HepG2 (cell line): ENCODE data around the gene ZSCAN1. TPM values are rescaled to one million over a fixed set of nuclear protein-coding genes. Genes with fewer than 3 reads are reported as not detected.
A peak's percentile ranks its signal among the peaks of the same experiment; 100 is the strongest.

ENCODE experiments used
- ATAC-seq: fragments of 200-7000 bp; cut with Tn5 transposase; 3 replicates; pipeline ENCODE4 v1.9.1; 2020; ENCODE audit warnings: mild to moderate bottlenecking, moderate library complexity
- BruUV-seq: library from RNA; stranded (reverse); fragments of 400-500 nt; replicated peaks from 2 replicates; lab custom pipeline; 2021; lab: Mats Ljungman, UMichigan
- CTCF ChIA-PET: fragments of 300-600 bp; formaldehyde crosslinking; extraction: SDS; loops from one replicate; lab custom pipeline; 2021; ENCODE audit warnings: low total read pairs, inconsistent platforms, low intra/inter-chr PET ratio; lab: Yijun Ruan, JAX
- POLR2A ChIA-PET: fragments of 350-600 bp; sonication (Branson Sonifier 250); formaldehyde crosslinking; loops from one replicate; lab custom pipeline; 2020; ENCODE audit warnings: antibody characterized with exemption, inconsistent platforms; lab: Yijun Ruan, JAX
- DNase-seq: peaks from one replicate; pipeline ENCODE4 v3.0.0-alpha.2; 2015; ENCODE audit warnings: low spot score
- FAIRE-seq: peaks from 3 replicates; lab custom pipeline; 2011; peaks lifted over from hg19 to GRCh38; lab: Jason Lieb, UNC
- H2AFZ ChIP-seq: one replicate; pipeline ENCODE4 v1.6.1; 2011; ENCODE audit warnings: low read length, inconsistent platforms
- H3K27ac ChIP-seq: fragments of 300-600 bp; 3 replicates; pipeline ENCODE4 v1.8.0; 2011; ENCODE audit warnings: mixed run types, mild to moderate bottlenecking, mixed read lengths, low read length, inconsistent platforms; ENCODE audit not compliant: insufficient read depth; ENCODE audit errors: extremely low read length
- H3K27me3 ChIP-seq, 2 experiments: fragments of 200-600 bp in 1 of 2; 2 replicates in 1 of 2; 3 replicates in 1 of 2; pipeline versions ENCODE4 v1.6.0 to v1.8.0; 2011; ENCODE audit warnings: low read length in 2 of 2, mild to moderate bottlenecking in 2 of 2, moderate library complexity in 2 of 2, inconsistent platforms in 1 of 2; ENCODE audit not compliant: insufficient read depth in 2 of 2, control insufficient read depth in 1 of 2
- H3K36me3 ChIP-seq, 2 experiments: fragments of 200-600 bp in 1 of 2; replicated peaks in 1 of 2; 2 replicates in 1 of 2; 3 replicates in 1 of 2; pipeline versions ENCODE4 v1.5.1 to v1.8.0; 2011; ENCODE audit warnings: low read length in 2 of 2, inconsistent platforms in 1 of 2; ENCODE audit not compliant: insufficient read depth in 2 of 2, control insufficient read depth in 1 of 2
- H3K4me1 ChIP-seq: 2 replicates; pipeline ENCODE4 v1.5.1; 2012; ENCODE audit warnings: low read length, inconsistent platforms; ENCODE audit not compliant: insufficient read depth
- H3K4me2 ChIP-seq: 2 replicates; pipeline ENCODE4 v1.6.0; 2011; ENCODE audit warnings: low read depth, low read length, inconsistent platforms
- H3K4me3 ChIP-seq, 3 experiments: fragments of 200-600 bp in 1 of 3; sonication (generic), shearing (Covaris generic) in 1 of 3; replicated peaks in 1 of 3; 2 replicates each; pipeline ENCODE4 v1.5.1; 2011 to 2016; ENCODE audit warnings: low read length in 3 of 3, inconsistent platforms in 2 of 3, low read depth in 2 of 3, mild to moderate bottlenecking in 2 of 3, control low read depth in 1 of 3, mixed read lengths in 1 of 3; ENCODE audit not compliant: insufficient read depth in 1 of 3
- H3K79me2 ChIP-seq: one replicate; pipeline ENCODE4 v1.6.1; 2011; ENCODE audit warnings: low read length, inconsistent platforms; ENCODE audit not compliant: insufficient read depth
- H3K9ac ChIP-seq: 2 replicates; pipeline ENCODE4 v1.6.0; 2011; ENCODE audit warnings: mild to moderate bottlenecking, low read depth, low read length, inconsistent platforms; ENCODE audit not compliant: insufficient read depth
- H3K9me3 ChIP-seq: 2 replicates; pipeline ENCODE4 v1.5.1; 2012; ENCODE audit warnings: mild to moderate bottlenecking, low read length
- H4K20me1 ChIP-seq: 2 replicates; pipeline ENCODE4 v1.6.0; 2011; ENCODE audit warnings: inconsistent platforms, mild to moderate bottlenecking, low read length, moderate library complexity; ENCODE audit not compliant: insufficient read depth
- CENPX ChIP-seq: sonication (generic); formaldehyde crosslinking; IDR thresholded peaks from 2 replicates; pipeline ENCODE4 v1.9.0; 2021; ENCODE audit warnings: mild to moderate bottlenecking, missing genetic modification reagents, moderate library complexity
- DZIP1 ChIP-seq: sonication (generic); formaldehyde crosslinking; IDR thresholded peaks from 2 replicates; pipeline ENCODE4 v1.5.0; 2020; ENCODE audit warnings: mild to moderate bottlenecking, missing genetic modification reagents
- FIP1L1 ChIP-seq: fragments of 200-400 bp; formaldehyde crosslinking; IDR thresholded peaks from 2 replicates; pipeline ENCODE4 v1.6.1; 2018; ENCODE audit warnings: low read depth, mild to moderate bottlenecking, low read length, moderate library complexity, borderline replicate concordance; ENCODE audit not compliant: insufficient read depth
- FOXA1 ChIP-seq, 2 experiments: fragments of 450-650 bp in 1 of 2; sonication (generic) in 1 of 2; formaldehyde crosslinking in 1 of 2; IDR thresholded peaks; 2 replicates each; pipeline versions ENCODE4 v1.4.0 to v1.6.1; 2016 to 2020; ENCODE audit warnings: missing genetic modification reagents in 1 of 2
- HMGXB3 ChIP-seq: sonication (generic); formaldehyde crosslinking; IDR thresholded peaks from 2 replicates; pipeline ENCODE4 v1.4.0; 2020; ENCODE audit warnings: missing genetic modification reagents, borderline replicate concordance
- HOXA5 ChIP-seq: sonication (generic); formaldehyde crosslinking; IDR thresholded peaks from 2 replicates; pipeline ENCODE4 v1.4.0; 2020; ENCODE audit warnings: missing genetic modification reagents
- KMT2A ChIP-seq: sonication (generic); formaldehyde crosslinking; IDR thresholded peaks from 2 replicates; pipeline ENCODE4 v1.4.0; 2020; ENCODE audit warnings: missing genetic modification reagents
- MAZ ChIP-seq, 2 experiments: sonication (generic) in 1 of 2; formaldehyde crosslinking in 1 of 2; IDR thresholded peaks; 2 replicates each; pipeline versions ENCODE4 v1.5.0 to v1.6.1; 2012 to 2020; ENCODE audit warnings: low read depth in 2 of 2, mild to moderate bottlenecking in 2 of 2, borderline replicate concordance in 1 of 2, improper control_type of control experiment in 1 of 2, low read length in 1 of 2, missing genetic modification reagents in 1 of 2, moderate library complexity in 1 of 2
- MED1 ChIP-seq: sonication (generic); formaldehyde crosslinking; IDR thresholded peaks from 2 replicates; pipeline ENCODE4 v1.4.0; 2020; ENCODE audit warnings: missing genetic modification reagents
- NFE2L1 ChIP-seq: sonication (generic); formaldehyde crosslinking; IDR thresholded peaks from 2 replicates; pipeline ENCODE4 v1.4.0; 2020; ENCODE audit warnings: missing genetic modification reagents, mild to moderate bottlenecking, borderline replicate concordance
- NPAS2 ChIP-seq: sonication (generic); formaldehyde crosslinking; IDR thresholded peaks from 2 replicates; pipeline ENCODE4 v1.8.0; 2022; ENCODE audit warnings: mild to moderate bottlenecking, missing genetic modification reagents, borderline replicate concordance
- PHF8 ChIP-seq: sonication (generic); formaldehyde crosslinking; IDR thresholded peaks from 2 replicates; pipeline ENCODE4 v1.5.0; 2020; ENCODE audit warnings: missing genetic modification reagents
- SP1 ChIP-seq, 2 experiments: fragments of 450-650 bp in 1 of 2; sonication (generic) in 1 of 2; formaldehyde crosslinking in 1 of 2; IDR thresholded peaks; 2 replicates each; pipeline versions ENCODE4 v1.4.0 to v1.6.1; 2016 to 2020; ENCODE audit warnings: missing genetic modification reagents in 1 of 2
- TOPORS ChIP-seq: sonication (generic); formaldehyde crosslinking; IDR thresholded peaks from 2 replicates; pipeline ENCODE4 v1.8.0; 2023; ENCODE audit warnings: mild to moderate bottlenecking, missing genetic modification reagents
- ZNF10 ChIP-seq: sonication (generic); formaldehyde crosslinking; IDR thresholded peaks from 2 replicates; pipeline ENCODE4 v1.4.0; 2020; ENCODE audit warnings: mild to moderate bottlenecking, low read depth, missing genetic modification reagents, borderline replicate concordance
- WGBS: methylation state at CpG from one replicate; pipeline ENCODE4 v1.1.6; 2017; ENCODE audit warnings: low lambda C conversion rate; 5-methylcytosine and 5-hydroxymethylcytosine counted together
- in situ Hi-C: cut with HindIII; loops from 2 replicates; pipeline ENCODE4 v1.10.0; 2017; ENCODE audit warnings: low pct_unique_long_range_greater_than_20kb; ENCODE audit not compliant: extremely low pct_ligation_motif_present
- intact Hi-C: fragments of 100-400 bp; cut with micrococcal nuclease; formaldehyde crosslinking; loops from one replicate; pipeline ENCODE4 v1.10.0; 2022; ENCODE audit not compliant: unreplicated experiment
- polyA plus RNA-seq, 8 experiments: library from polyadenylated mRNA; depleted of rRNA in 3 of 8; stranded (reverse) in 7 of 8; unstranded in 1 of 8; fragments of >200 nt; fragmentation: Illumina TruSeq in 4 of 8; extraction: Trizol in 4 of 8; gene quantifications; 2 replicates each; pipeline versions ENCODE4 v1.2.1 to v1.2.3, GENCODE V29; 2011 to 2016; ENCODE audit warnings: low read depth in 4 of 8, missing spikeins in 1 of 8, mixed read lengths in 1 of 8; ENCODE audit not compliant: insufficient read depth in 1 of 8
- total RNA-seq, 5 experiments: library from RNA; depleted of rRNA; stranded (reverse); fragments of >200 nt; fragmentation: Illumina TruSeq; extraction: Trizol; gene quantifications; 2 replicates each; pipeline ENCODE4 v1.2.3, GENCODE V29; 2016; ENCODE audit warnings: low read depth in 1 of 5

Gene ZSCAN1
- total and polyA plus RNA-seq, 2 of the 13 experiments (the other 11 are each of a cell fraction or from before 2014, with no cell fraction given): not detected

- no TSS peak for BruUV-seq
Measured at GRCh38 chr19:58022283-58022660, 11.6 kb upstream of the ZSCAN1 start.

More at GRCh38 chr19:58022283-58022660, 11.6 kb upstream of the ZSCAN1 start:
- Histone ChIP-seq H3K79me2 (no peaks in the 10 kb centered on the region), H3K27ac (no peak overlapping the region), H3K9ac (no peak overlapping the region), H3K4me3 (no peak overlapping the region), H4K20me1 (no peaks in the 10 kb centered on the region), H3K9me3 (peaks cover 50% of the 10 kb centered on the region), H2AFZ (no peak overlapping the region), H3K4me2 (peak overlapping the region; percentile 32; the same call in 1 of the 2 replicates), H3K4me1 (no peaks in the 10 kb centered on the region), H3K27me3 (no peaks in the 10 kb centered on the region), H3K36me3 (no peaks in the 10 kb centered on the region)
- no peak for ATAC-seq
- POLR2A ChIA-PET: interaction anchor here (0.8 to 0.9 kb wide), 2 partner anchors 128 to 132 kb away, joined by 3 read pairs; partner anchors contain the start of gene ZNF329
- in situ Hi-C loops: no loop called here
- TF ChIP-seq NPAS2 (CRISPR knock-in tag) (no peak), CENPX (no peak), DZIP1 (CRISPR knock-in tag) (no peak), SP1 (IDR thresholded peaks at IDR 0.05) (no peak), SP1 (CRISPR knock-in tag; IDR thresholded peaks at IDR 0.05) (no peak), KMT2A (CRISPR knock-in tag) (no peak), FOXA1 (IDR thresholded peaks at IDR 0.05) (no peak), FOXA1 (CRISPR knock-in tag; IDR thresholded peaks at IDR 0.05) (no peak), HOXA5 (CRISPR knock-in tag) (no peak), ZNF10 (CRISPR knock-in tag) (no peak), MAZ (IDR thresholded peaks at IDR 0.05; ENCODE audit: borderline replicate concordance, low read depth, low read length) (no peak), MAZ (CRISPR knock-in tag; IDR thresholded peaks at IDR 0.05; ENCODE audit: low read depth) (no peak), HMGXB3 (CRISPR knock-in tag) (no peak), MED1 (CRISPR knock-in tag) (no peak), FIP1L1 (no peak), NFE2L1 (CRISPR knock-in tag) (no peak), PHF8 (CRISPR knock-in tag) (no peak), TOPORS (CRISPR knock-in tag) (no peak)
- 21% methylated on average over 4 of the region's 4 CpGs for whole genome bisulfite sequencing
- intact Hi-C loops: loop anchor here (1.0 kb wide), 1 partner anchor 133 kb away; no protein-coding TSS in a partner anchor
- CTCF ChIA-PET: interaction anchor here (1.6 kb wide), 1 partner anchor 133 kb away, joined by 11 read pairs; no protein-coding TSS in a partner anchor
- DNase-seq: no peak
- FAIRE-seq: no peak
